ENCODE measurements around the gene YWHAE. TPM values are rescaled to one million over a fixed set of nuclear protein-coding genes. Genes with fewer than 3 reads are reported as not detected.
"Not testable (repeated sequence)": the region's sequence is repeated elsewhere in the genome, so short reads cannot be mapped to it uniquely, and the experiment has no call there.

Gene YWHAE
- total RNA-seq, 1 donor from 2014 or later = 458 TPM

DNA sequence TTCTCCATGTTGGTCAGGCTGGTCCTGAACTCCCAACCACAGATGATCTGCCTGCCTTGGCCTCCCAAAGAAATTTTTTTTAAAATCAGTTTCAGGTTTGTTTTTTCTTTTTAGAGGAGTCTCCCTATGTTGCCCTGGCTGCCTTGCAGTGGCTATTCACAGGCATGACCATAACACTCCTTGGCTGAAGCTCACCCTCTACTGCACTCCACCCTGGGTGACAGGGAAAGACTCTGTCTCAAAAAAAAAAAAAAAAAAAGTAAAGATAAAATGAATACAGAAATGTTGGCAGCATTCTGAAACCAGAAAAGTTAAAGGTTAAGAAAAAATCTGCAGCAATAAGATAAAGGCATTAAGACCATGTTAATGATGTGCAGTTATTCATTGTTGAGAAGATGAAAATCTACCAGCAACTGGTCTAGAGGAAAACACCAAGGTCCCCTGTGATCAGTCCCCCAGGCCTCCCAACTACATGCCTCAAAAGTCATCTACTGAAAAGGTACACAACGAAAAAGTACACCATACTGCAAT, 15.1 kb downstream of the YWHAE start:
- Mint-ChIP-seq H3K4me1 (ENCODE audit: unreplicated experiment) (peaks cover 43% of the 10 kb centered on the region), H3K36me3 (ENCODE audit: unreplicated experiment) (peaks cover 2% of the 10 kb centered on the region), H3K27me3 (ENCODE audit: unreplicated experiment) (no peaks in the 10 kb centered on the region), H3K4me3 (ENCODE audit: unreplicated experiment) (no peak overlapping the region), H3K9me3 (ENCODE audit: unreplicated experiment) (no peaks in the 10 kb centered on the region), H3K27ac (ENCODE audit: unreplicated experiment) (peak overlapping the region; percentile 50)
- DNase-seq (ENCODE audit: extremely low spot score, unreplicated experiment) = no peak
- TF ChIP-seq, protein P1, sequence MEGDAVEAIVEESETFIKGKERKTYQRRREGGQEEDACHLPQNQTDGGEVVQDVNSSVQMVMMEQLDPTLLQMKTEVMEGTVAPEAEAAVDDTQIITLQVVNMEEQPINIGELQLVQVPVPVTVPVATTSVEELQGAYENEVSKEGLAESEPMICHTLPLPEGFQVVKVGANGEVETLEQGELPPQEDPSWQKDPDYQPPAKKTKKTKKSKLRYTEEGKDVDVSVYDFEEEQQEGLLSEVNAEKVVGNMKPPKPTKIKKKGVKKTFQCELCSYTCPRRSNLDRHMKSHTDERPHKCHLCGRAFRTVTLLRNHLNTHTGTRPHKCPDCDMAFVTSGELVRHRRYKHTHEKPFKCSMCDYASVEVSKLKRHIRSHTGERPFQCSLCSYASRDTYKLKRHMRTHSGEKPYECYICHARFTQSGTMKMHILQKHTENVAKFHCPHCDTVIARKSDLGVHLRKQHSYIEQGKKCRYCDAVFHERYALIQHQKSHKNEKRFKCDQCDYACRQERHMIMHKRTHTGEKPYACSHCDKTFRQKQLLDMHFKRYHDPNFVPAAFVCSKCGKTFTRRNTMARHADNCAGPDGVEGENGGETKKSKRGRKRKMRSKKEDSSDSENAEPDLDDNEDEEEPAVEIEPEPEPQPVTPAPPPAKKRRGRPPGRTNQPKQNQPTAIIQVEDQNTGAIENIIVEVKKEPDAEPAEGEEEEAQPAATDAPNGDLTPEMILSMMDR (IDR thresholded peaks at IDR 0.05) = no peak

DNA sequence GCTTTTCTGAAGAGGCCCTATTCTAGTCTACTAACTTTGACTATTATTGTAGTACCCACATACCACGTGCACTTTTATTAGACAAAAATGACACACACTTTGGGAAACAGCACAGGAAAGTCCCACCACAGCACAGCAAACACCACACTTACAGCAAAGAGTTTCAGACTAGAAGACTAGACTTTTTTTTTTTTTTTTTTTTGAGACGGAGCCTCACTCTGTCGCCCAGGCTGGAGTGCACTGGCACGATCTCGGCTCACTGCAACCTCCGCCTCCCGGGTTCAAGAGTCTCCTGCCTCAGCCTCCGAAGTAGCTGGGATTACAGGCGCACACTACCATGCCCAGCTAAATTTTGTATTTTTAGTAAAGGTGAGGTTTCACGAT, 20.1 kb downstream of the YWHAE start:
- Mint-ChIP-seq H3K27ac (ENCODE audit: unreplicated experiment) (peak overlapping the region; percentile 47), H3K4me1 (ENCODE audit: unreplicated experiment) (peaks cover 61% of the 10 kb centered on the region), H3K9me3 (ENCODE audit: unreplicated experiment) (no peaks in the 10 kb centered on the region), H3K4me3 (ENCODE audit: unreplicated experiment) (no peak overlapping the region), H3K36me3 (ENCODE audit: unreplicated experiment) (peaks cover 2% of the 10 kb centered on the region), H3K27me3 (ENCODE audit: unreplicated experiment) (no peaks in the 10 kb centered on the region)
- no peak for DNase-seq (ENCODE audit: extremely low spot score, unreplicated experiment)
- TF ChIP-seq, protein P1 (IDR thresholded peaks at IDR 0.05) = no peak

DNA sequence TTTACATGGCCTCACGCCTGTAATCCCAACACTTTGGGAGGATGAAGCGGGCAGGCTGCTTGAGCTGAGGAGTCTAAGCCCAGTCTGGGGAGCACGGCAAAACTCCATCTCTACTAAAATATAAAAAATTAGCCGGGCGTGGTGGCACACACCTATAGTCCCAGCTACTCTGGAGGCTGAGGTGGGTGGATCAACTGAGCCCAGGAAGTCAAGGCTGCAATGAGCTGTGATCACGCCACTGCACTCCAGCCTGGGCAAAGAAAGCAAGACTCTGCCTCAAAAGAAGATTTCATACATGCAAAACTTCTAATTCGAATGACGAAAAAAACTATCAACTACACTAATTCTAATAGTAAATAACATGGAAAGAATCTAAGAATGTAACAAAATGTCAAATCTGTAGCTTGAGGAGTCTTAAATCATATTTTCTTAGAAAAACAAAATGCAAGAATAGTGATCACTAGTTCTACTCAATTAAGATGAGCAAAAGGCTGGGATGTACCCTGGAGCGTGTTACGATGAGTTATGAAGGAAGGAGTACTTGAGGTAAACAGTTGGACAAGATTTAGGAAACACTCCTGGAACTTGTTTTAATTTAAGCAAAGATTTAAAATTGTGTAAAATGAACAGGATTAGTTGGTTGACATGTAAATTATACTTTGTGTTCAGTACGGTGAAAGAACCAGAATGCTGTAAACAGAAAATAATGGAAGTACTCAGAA, 20.7 kb downstream of the YWHAE start:
- TF ChIP-seq, protein P1 (IDR thresholded peaks at IDR 0.05) = no peak
- H3K4me1 Mint-ChIP-seq (ENCODE audit: unreplicated experiment) = peaks cover 66% of the 10 kb centered on the region
- H3K9me3 Mint-ChIP-seq (ENCODE audit: unreplicated experiment) = no peaks in the 10 kb centered on the region
- H3K36me3 Mint-ChIP-seq (ENCODE audit: unreplicated experiment) = peaks cover 2% of the 10 kb centered on the region
- no peak overlapping the region for H3K4me3 Mint-ChIP-seq (ENCODE audit: unreplicated experiment)
- DNase-seq (ENCODE audit: extremely low spot score, unreplicated experiment) = no peak
- H3K27me3 Mint-ChIP-seq (ENCODE audit: unreplicated experiment) = no peaks in the 10 kb centered on the region
- H3K27ac Mint-ChIP-seq (ENCODE audit: unreplicated experiment) = no peak overlapping the region

DNA sequence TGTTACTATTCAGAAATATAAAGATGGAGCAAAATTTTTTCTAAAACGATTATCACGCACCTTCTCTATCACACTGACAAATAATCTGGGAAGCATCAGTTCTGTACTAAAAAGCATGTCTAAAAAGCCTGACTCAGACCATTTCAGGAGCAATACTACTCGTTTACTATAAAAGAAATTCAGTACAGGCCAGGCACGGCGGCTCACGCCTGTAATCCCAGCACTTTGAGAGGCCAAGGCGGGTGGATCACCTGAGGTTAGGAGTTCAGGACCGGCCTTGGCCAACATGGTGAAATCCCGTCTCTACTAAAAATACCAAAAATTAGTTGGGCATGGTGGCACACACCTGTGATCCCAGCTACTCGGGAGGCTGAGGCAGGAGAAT, 21.6 kb downstream of the YWHAE start:
- not testable (repeated sequence) for H3K4me3 Mint-ChIP-seq (ENCODE audit: unreplicated experiment); H3K27me3 Mint-ChIP-seq (ENCODE audit: unreplicated experiment); H3K36me3 Mint-ChIP-seq (ENCODE audit: unreplicated experiment); DNase-seq (ENCODE audit: extremely low spot score, unreplicated experiment); H3K9me3 Mint-ChIP-seq (ENCODE audit: unreplicated experiment)
- peak overlapping the region; percentile 28 for H3K27ac Mint-ChIP-seq (ENCODE audit: unreplicated experiment)
- peaks cover 68% of the 10 kb centered on the region for H3K4me1 Mint-ChIP-seq (ENCODE audit: unreplicated experiment)

DNA sequence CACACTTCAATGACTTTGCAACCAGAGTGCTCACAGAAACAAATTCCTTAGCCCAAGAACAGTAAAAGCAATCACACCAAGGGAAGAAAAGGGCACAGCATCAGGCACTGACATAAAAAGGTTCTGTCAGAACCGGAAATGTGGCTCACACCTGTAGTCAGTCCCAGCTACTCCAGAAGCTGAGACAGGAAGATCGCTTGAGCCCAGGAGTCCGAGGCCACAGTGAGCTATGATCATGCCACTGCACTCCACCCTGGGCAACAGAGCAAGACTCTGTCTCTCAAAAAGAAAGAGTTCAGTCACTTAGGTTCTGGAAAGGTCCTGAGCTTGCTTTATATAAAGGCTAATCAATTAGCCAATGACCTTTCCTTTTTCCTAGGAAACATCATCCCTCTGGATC, 22.7 kb downstream of the YWHAE start:
- Mint-ChIP-seq H3K9me3 (ENCODE audit: unreplicated experiment) (no peaks in the 10 kb centered on the region), H3K27me3 (ENCODE audit: unreplicated experiment) (no peaks in the 10 kb centered on the region), H3K36me3 (ENCODE audit: unreplicated experiment) (peaks cover 4% of the 10 kb centered on the region), H3K27ac (ENCODE audit: unreplicated experiment) (peak overlapping the region; percentile 28), H3K4me1 (ENCODE audit: unreplicated experiment) (peaks cover 68% of the 10 kb centered on the region), H3K4me3 (ENCODE audit: unreplicated experiment) (no peak overlapping the region)
- DNase-seq (ENCODE audit: extremely low spot score, unreplicated experiment) = no peak
- TF ChIP-seq, protein P1 (IDR thresholded peaks at IDR 0.05) = no peak

Measured in osteocyte (in vitro differentiated cells).